Panc1 (cell line): ENCODE measurements around the gene APCDD1L. TPM values are rescaled to one million over a fixed set of nuclear protein-coding genes. Genes with fewer than 3 reads are reported as not detected.

Source experiments
- ATAC-seq: fragments of 200-7000 bp; cut with Tn5 transposase; 2 replicates; pipeline ENCODE4 v1.9.1; 2020; ENCODE audit warnings: mild to moderate bottlenecking, moderate library complexity
- BruUV-seq: library from RNA; stranded (reverse); fragments of 400-500 nt; replicated peaks from 2 replicates; lab custom pipeline; 2021; lab: Mats Ljungman, UMichigan
- CTCF ChIA-PET: fragments of 300-600 bp; sonication (Branson Sonifier 250); formaldehyde crosslinking; loops from one replicate; lab custom pipeline; 2022; ENCODE audit warnings: antibody characterized with exemption; lab: Charles Lee
- POLR2A ChIA-PET: fragments of 300-600 bp; sonication (Branson Sonifier 250); formaldehyde crosslinking; loops from one replicate; lab custom pipeline; 2022; ENCODE audit warnings: antibody characterized with exemption; lab: Charles Lee
- DNase-seq: peaks from one replicate; pipeline ENCODE4 v3.0.0-alpha.2; 2010; ENCODE audit warnings: low read depth, low spot score
- H3K27ac ChIP-seq: 2 replicates; pipeline ENCODE4 v1.5.1; 2011; ENCODE audit warnings: mild to moderate bottlenecking, low read length, inconsistent platforms
- H3K27me3 ChIP-seq: fragments of 200-500 bp; sonication (Bioruptor generic); 2 replicates; pipeline ENCODE4 v1.6.0; 2014; ENCODE audit warnings: low read length, inconsistent platforms; ENCODE audit not compliant: control insufficient read depth, insufficient read depth
- H3K36me3 ChIP-seq: fragments of 200-500 bp; sonication (Bioruptor generic); 2 replicates; pipeline ENCODE4 v1.5.1; 2014; ENCODE audit warnings: inconsistent platforms, mild to moderate bottlenecking, low read length, moderate library complexity; ENCODE audit not compliant: control insufficient read depth, insufficient read depth
- H3K4me1 ChIP-seq: 2 replicates; pipeline ENCODE4 v1.5.1; 2011; ENCODE audit warnings: inconsistent platforms, mild to moderate bottlenecking, low read length, moderate library complexity; ENCODE audit not compliant: control insufficient read depth, insufficient read depth
- H3K4me3 ChIP-seq, 2 experiments: 2 replicates each; pipeline ENCODE4 v1.5.1; 2011 to 2012; ENCODE audit warnings: low read depth in 2 of 2, low read length in 2 of 2, mild to moderate bottlenecking in 2 of 2, inconsistent platforms in 1 of 2, moderate library complexity in 1 of 2
- H3K9me3 ChIP-seq: fragments of 200-500 bp; sonication (Bioruptor generic); 2 replicates; pipeline ENCODE4 v1.5.1; 2014; ENCODE audit warnings: low read depth, mild to moderate bottlenecking, inconsistent platforms, low read length, moderate library complexity; ENCODE audit not compliant: control insufficient read depth, insufficient read depth
- CTCF ChIP-seq: fragments of 450-650 bp; IDR thresholded peaks from 2 replicates; pipeline ENCODE4 v1.5.1; 2017; ENCODE audit warnings: mild to moderate bottlenecking
- POLR2AphosphoS5 ChIP-seq: IDR thresholded peaks from 2 replicates; pipeline ENCODE4 v1.6.1; 2012; ENCODE audit warnings: mild to moderate bottlenecking, low read depth, low read length, moderate library complexity
- SIN3A ChIP-seq: IDR thresholded peaks from 2 replicates; pipeline ENCODE4 v1.6.1; 2012; ENCODE audit warnings: low read depth, mild to moderate bottlenecking, low read length, moderate library complexity, borderline replicate concordance; ENCODE audit not compliant: insufficient read depth
- TCF7L2 ChIP-seq: IDR thresholded peaks from 2 replicates; pipeline ENCODE4 v1.6.1; 2011; ENCODE audit warnings: mild to moderate bottlenecking, low read depth, low read length, inconsistent platforms
- in situ Hi-C: cut with HindIII; loops from 2 replicates; pipeline ENCODE4 v1.10.0; 2016; ENCODE audit warnings: low sequenced_read_pairs, low pct_unique_long_range_greater_than_20kb
- intact Hi-C: fragments of 100-400 bp; cut with micrococcal nuclease; formaldehyde crosslinking; loops from one replicate; pipeline ENCODE4 v1.10.0; 2022; ENCODE audit not compliant: unreplicated experiment
- total RNA-seq: library from RNA; stranded (reverse); gene quantifications from one replicate; pipeline ENCODE4 v1.2.1, GENCODE V29; 2021; ENCODE audit not compliant: unreplicated experiment
- TF ChIP-seq, protein P1 (sequence below), 2 experiments: IDR thresholded peaks; 2 replicates each; pipeline ENCODE4 v1.6.1; 2011 to 2012; ENCODE audit warnings: low read depth in 2 of 2, control low read depth in 1 of 2, low read length in 1 of 2, mild to moderate bottlenecking in 1 of 2, moderate library complexity in 1 of 2; ENCODE audit not compliant: insufficient read depth in 1 of 2

The APCDD1L gene
- total RNA-seq, 1 experiment from 2014 or later = 0.62 TPM

GRCh38 chr20:58551631-58552030, 36.4 kb upstream of the APCDD1L start:
- DNase-seq = no peak
- H3K4me1 ChIP-seq = peaks cover 7% of the 10 kb centered on the region
- no TSS peak for BruUV-seq
- in situ Hi-C loops (no loop called here), intact Hi-C loops (no loop called here)
- ChIA-PET POLR2A (interaction anchor here (0.7 kb wide), 1 partner anchor 323 kb away, joined by 3 read pairs; no protein-coding TSS in a partner anchor), CTCF (no interaction called here)
- H3K27me3 ChIP-seq = no peaks in the 10 kb centered on the region
- no peak overlapping the region for H3K27ac ChIP-seq
- TF ChIP-seq SIN3A (no peak), POLR2AphosphoS5 (no peak), CTCF (no peak)
- TF ChIP-seq, protein P1, sequence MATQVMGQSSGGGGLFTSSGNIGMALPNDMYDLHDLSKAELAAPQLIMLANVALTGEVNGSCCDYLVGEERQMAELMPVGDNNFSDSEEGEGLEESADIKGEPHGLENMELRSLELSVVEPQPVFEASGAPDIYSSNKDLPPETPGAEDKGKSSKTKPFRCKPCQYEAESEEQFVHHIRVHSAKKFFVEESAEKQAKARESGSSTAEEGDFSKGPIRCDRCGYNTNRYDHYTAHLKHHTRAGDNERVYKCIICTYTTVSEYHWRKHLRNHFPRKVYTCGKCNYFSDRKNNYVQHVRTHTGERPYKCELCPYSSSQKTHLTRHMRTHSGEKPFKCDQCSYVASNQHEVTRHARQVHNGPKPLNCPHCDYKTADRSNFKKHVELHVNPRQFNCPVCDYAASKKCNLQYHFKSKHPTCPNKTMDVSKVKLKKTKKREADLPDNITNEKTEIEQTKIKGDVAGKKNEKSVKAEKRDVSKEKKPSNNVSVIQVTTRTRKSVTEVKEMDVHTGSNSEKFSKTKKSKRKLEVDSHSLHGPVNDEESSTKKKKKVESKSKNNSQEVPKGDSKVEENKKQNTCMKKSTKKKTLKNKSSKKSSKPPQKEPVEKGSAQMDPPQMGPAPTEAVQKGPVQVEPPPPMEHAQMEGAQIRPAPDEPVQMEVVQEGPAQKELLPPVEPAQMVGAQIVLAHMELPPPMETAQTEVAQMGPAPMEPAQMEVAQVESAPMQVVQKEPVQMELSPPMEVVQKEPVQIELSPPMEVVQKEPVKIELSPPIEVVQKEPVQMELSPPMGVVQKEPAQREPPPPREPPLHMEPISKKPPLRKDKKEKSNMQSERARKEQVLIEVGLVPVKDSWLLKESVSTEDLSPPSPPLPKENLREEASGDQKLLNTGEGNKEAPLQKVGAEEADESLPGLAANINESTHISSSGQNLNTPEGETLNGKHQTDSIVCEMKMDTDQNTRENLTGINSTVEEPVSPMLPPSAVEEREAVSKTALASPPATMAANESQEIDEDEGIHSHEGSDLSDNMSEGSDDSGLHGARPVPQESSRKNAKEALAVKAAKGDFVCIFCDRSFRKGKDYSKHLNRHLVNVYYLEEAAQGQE (IDR thresholded peaks at IDR 0.05; ENCODE audit: insufficient read depth in 1 of 2, low read depth in 2 of 2, low read length in 1 of 2) = no peak
- H3K36me3 ChIP-seq = no peaks in the 10 kb centered on the region
- ATAC-seq = no peak
- no peaks in the 10 kb centered on the region for H3K9me3 ChIP-seq
- H3K4me3 ChIP-seq = no peak overlapping the region

DNA sequence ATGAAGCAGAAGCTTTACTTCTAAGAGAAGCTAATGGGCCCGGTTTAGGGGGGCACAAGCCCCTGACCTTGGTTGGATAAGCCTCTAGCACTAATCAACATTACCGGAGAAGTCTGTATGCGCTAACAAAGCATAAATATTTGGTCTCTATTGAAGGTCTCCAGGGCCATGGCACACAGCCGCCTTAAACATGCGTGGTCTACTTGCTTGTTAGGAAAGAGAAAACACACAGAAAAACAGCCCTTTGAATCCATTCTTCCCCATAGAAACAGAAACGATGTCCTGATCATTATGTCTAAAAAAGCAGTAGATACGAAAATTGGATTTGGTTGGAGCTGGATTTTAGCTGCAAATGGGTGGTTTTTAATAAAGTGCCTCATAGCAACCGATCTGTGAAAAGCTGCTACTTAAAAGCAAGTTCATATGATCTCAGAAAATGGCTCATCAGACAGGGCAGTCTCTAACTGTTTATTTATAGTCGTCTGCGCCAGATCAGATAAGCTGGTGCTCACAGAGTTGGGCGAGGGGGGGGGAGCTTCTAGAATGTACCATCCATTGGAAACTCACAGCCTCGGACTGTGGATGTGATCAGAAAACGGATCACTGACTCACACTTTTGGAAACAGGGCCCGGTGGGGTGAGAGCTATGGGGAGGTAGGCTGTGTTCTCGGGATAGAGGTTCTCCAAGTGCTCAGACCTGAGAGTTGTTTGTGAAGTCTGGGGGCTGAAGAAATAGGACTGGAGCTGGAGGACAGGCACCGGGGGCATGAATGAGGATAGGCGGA, 35.3 kb upstream of the APCDD1L start:
- Histone ChIP-seq H3K36me3 (no peaks in the 10 kb centered on the region), H3K9me3 (no peaks in the 10 kb centered on the region), H3K4me1 (peaks cover 7% of the 10 kb centered on the region), H3K4me3 (no peak overlapping the region), H3K27ac (no peak overlapping the region), H3K27me3 (no peaks in the 10 kb centered on the region)
- ATAC-seq = no peak
- CTCF ChIA-PET = no interaction called here
- in situ Hi-C loops = no loop called here
- BruUV-seq = no TSS peak
- no peak for DNase-seq
- TF ChIP-seq TCF7L2 = no peak
- no peak for TF ChIP-seq CTCF
- TF ChIP-seq, protein P1 (IDR thresholded peaks at IDR 0.05; ENCODE audit: insufficient read depth in 1 of 2, low read depth in 2 of 2, low read length in 1 of 2) = no peak
- no peak for TF ChIP-seq POLR2AphosphoS5
- POLR2A ChIA-PET = interaction anchor here (0.6 kb wide), 1 partner anchor 1814 kb away, joined by 3 read pairs; no protein-coding TSS in a partner anchor
- intact Hi-C loops = no loop called here
